Mesenchymal stem cell (in vitro differentiated cells and primary cell): Measurements from ENCODE around the gene ACADVL.

Experiments
- DNase-seq: peaks from one replicate; pipeline ENCODE4 v3.0.0-alpha.2; 2013
- H2AFZ ChIP-seq: one replicate; pipeline ENCODE4 v1.6.1; 2013; ENCODE audit warnings: low read depth, mild to moderate bottlenecking, control low read depth, inconsistent platforms, low read length, moderate library complexity
- H2AK5ac ChIP-seq: 2 replicates; pipeline ENCODE4 v1.6.1; 2013; ENCODE audit warnings: low read length, moderate library complexity, mild to moderate bottlenecking, inconsistent platforms; ENCODE audit not compliant: severe bottlenecking
- H2BK120ac ChIP-seq: one replicate; pipeline ENCODE4 v1.6.1; 2013; ENCODE audit warnings: low read depth, mild to moderate bottlenecking, inconsistent platforms, low read length, moderate library complexity
- H2BK12ac ChIP-seq, 2 experiments: one replicate each; pipeline ENCODE4 v1.6.1; 2013; ENCODE audit warnings: inconsistent platforms in 2 of 2, low read length in 2 of 2, mild to moderate bottlenecking in 2 of 2, moderate library complexity in 2 of 2, control low read depth in 1 of 2
- H2BK15ac ChIP-seq: one replicate; pipeline ENCODE4 v1.6.1; 2013; ENCODE audit warnings: mild to moderate bottlenecking, low read depth, inconsistent platforms; ENCODE audit not compliant: poor library complexity, severe bottlenecking
- H2BK5ac ChIP-seq: 2 replicates; pipeline ENCODE4 v1.6.1; 2013; ENCODE audit warnings: low read depth, mild to moderate bottlenecking, low read length, control low read depth, inconsistent platforms; ENCODE audit not compliant: poor library complexity, severe bottlenecking
- H3K14ac ChIP-seq, 2 experiments: one replicate each; pipeline ENCODE4 v1.6.1; 2013; ENCODE audit warnings: inconsistent platforms in 2 of 2, low read length in 2 of 2, control low read depth in 1 of 2, mild to moderate bottlenecking in 1 of 2, moderate library complexity in 1 of 2
- H3K18ac ChIP-seq, 2 experiments: one replicate each; pipeline ENCODE4 v1.6.1; 2013; ENCODE audit warnings: inconsistent platforms in 2 of 2, low read length in 2 of 2, control low read depth in 1 of 2, low read depth in 1 of 2, mild to moderate bottlenecking in 1 of 2
- H3K23ac ChIP-seq, 2 experiments: one replicate each; pipeline ENCODE4 v1.6.1; 2013; ENCODE audit warnings: inconsistent platforms in 2 of 2, low read length in 2 of 2, mild to moderate bottlenecking in 2 of 2, moderate library complexity in 2 of 2, control low read depth in 1 of 2
- H3K27ac ChIP-seq: 2 replicates; pipeline ENCODE4 v1.5.1; 2013; ENCODE audit warnings: mild to moderate bottlenecking, moderate library complexity, low read length, control low read depth, inconsistent platforms; ENCODE audit not compliant: poor library complexity, severe bottlenecking
- H3K27me3 ChIP-seq, 2 experiments: 2 replicates each; pipeline versions ENCODE4 v1.6.1 to v1.7.0; 2013; ENCODE audit warnings: low read length in 2 of 2, mild to moderate bottlenecking in 2 of 2, moderate library complexity in 2 of 2, control low read depth in 1 of 2, inconsistent platforms in 1 of 2; ENCODE audit not compliant: control insufficient read depth in 1 of 2, insufficient read depth in 1 of 2
- H3K36me3 ChIP-seq, 2 experiments: 2 replicates each; pipeline versions ENCODE4 v1.6.1 to v1.7.0; 2013; ENCODE audit warnings: low read length in 2 of 2, control low read depth in 1 of 2, inconsistent platforms in 1 of 2, low read depth in 1 of 2, mild to moderate bottlenecking in 1 of 2; ENCODE audit not compliant: insufficient read depth in 2 of 2, control insufficient read depth in 1 of 2
- H3K4ac ChIP-seq, 2 experiments: one replicate each; pipeline ENCODE4 v1.6.1; 2013; ENCODE audit warnings: inconsistent platforms in 2 of 2, low read length in 2 of 2, mild to moderate bottlenecking in 2 of 2, moderate library complexity in 2 of 2, control low read depth in 1 of 2, low read depth in 1 of 2
- H3K4me1 ChIP-seq: 2 replicates; pipeline ENCODE4 v1.6.1; 2013; ENCODE audit warnings: low read depth, low read length, control low read depth; ENCODE audit not compliant: control insufficient read depth, insufficient read depth
- H3K4me2 ChIP-seq: 2 replicates; pipeline ENCODE4 v1.6.1; 2013; ENCODE audit warnings: low read length, mild to moderate bottlenecking, inconsistent platforms; ENCODE audit not compliant: poor library complexity, severe bottlenecking
- H3K4me3 ChIP-seq, 2 experiments: 2 replicates each; pipeline versions ENCODE4 v1.5.1 to v1.7.0; 2013; ENCODE audit warnings: low read length in 2 of 2, mild to moderate bottlenecking in 2 of 2, control low read depth in 1 of 2, low read depth in 1 of 2; ENCODE audit not compliant: insufficient read depth in 1 of 2
- H3K79me1 ChIP-seq: replicated peaks from 2 replicates; pipeline ENCODE4 v1.6.1; 2013; ENCODE audit warnings: mild to moderate bottlenecking, control low read depth, low read length, inconsistent platforms; ENCODE audit not compliant: poor library complexity, severe bottlenecking
- H3K9ac ChIP-seq: 2 replicates; pipeline ENCODE4 v1.7.0; 2013; ENCODE audit warnings: mild to moderate bottlenecking, low read length, moderate library complexity
- H3K9me3 ChIP-seq: 2 replicates; pipeline ENCODE4 v1.7.0; 2013; ENCODE audit warnings: mild to moderate bottlenecking, low read length; ENCODE audit not compliant: control insufficient read depth
- H4K8ac ChIP-seq: one replicate; pipeline ENCODE4 v1.6.1; 2013; ENCODE audit warnings: inconsistent platforms, mild to moderate bottlenecking, low read length, moderate library complexity
- H4K91ac ChIP-seq: one replicate; pipeline ENCODE4 v1.6.1; 2013; ENCODE audit warnings: mild to moderate bottlenecking, low read length, inconsistent platforms
- WGBS: methylation state at CpG from one replicate; pipeline ENCODE4 v1.1.7; 2013; ENCODE audit warnings: mixed read lengths; 5-methylcytosine and 5-hydroxymethylcytosine counted together

Gene ACADVL

GRCh38 chr17:7237266-7237760 is 17.6 kb downstream of the ACADVL start:
- Histone ChIP-seq H2BK12ac (peak overlapping the region in 1 of 2 experiments; percentile 15), H3K9ac (peak overlapping the region; percentile 82), H2AFZ (no peak overlapping the region), H2AK5ac (peak overlapping the region; percentile 66), H3K18ac (peak overlapping the region; percentile 16 to 46), H2BK120ac (no peak overlapping the region), H3K9me3 (no peaks in the 10 kb centered on the region), H3K4ac (peak overlapping the region in 1 of 2 experiments; percentile 76), H2BK15ac (no peak overlapping the region), H3K23ac (no peak overlapping the region), H4K91ac (no peak overlapping the region), H3K4me1 (peaks cover 35% of the 10 kb centered on the region), H3K79me1 (peaks cover 6% of the 10 kb centered on the region), H3K36me3 (peaks cover 34 to 44% of the 10 kb centered on the region in 2 experiments), H3K27me3 (no peaks in the 10 kb centered on the region), H3K4me3 (peak overlapping the region; percentile 79 to 96), H4K8ac (no peak overlapping the region), H3K14ac (peak overlapping the region in 1 of 2 experiments; percentile 91), H2BK5ac (no peak overlapping the region), H3K4me2 (peak overlapping the region; percentile 56), H3K27ac (peak overlapping the region; percentile 77)
- no peak for DNase-seq
- 50% methylated on average over 5 of the region's 6 CpGs for WGBS

DNA sequence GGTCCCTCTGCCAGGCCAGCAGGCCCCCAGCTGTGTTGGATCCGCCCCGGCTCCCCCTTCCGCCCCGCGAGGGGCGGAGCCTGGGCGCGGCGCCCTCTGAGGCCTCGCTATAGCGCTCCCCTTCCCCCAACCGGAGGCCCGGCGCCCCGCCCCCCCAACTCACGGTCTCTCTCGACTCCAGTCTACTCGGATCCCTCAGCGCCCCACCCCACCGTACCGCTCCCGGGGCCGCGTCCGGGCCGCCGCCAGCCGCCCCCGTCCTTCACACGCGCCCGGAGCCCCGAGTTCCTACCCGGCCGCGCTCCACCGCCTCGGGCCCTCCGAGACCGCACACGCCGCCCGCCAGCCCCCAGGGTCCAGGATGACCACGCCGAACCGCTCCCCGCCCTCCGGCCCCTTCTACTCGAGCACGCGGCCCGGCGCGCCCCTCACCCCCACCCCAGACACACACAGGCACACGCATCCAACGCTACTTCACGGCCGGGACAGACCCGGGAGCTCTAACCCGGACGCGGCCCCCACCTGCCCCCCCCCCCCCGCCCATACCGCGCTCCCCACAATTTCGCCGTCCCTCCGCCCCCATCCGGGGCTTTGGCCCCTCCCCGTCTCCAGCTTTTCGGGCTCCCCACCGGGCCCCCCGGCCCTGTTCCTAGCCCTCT is 18.2 kb downstream of the ACADVL start:
- Histone ChIP-seq H3K9me3 (no peaks in the 10 kb centered on the region), H2AK5ac (no peak overlapping the region), H4K8ac (peak overlapping the region; percentile 85), H3K27me3 (no peaks in the 10 kb centered on the region), H3K9ac (peak overlapping the region; percentile 99), H2BK12ac (no peak overlapping the region), H4K91ac (peak overlapping the region; percentile 94), H3K23ac (peak overlapping the region in 1 of 2 experiments; percentile 53), H3K36me3 (peaks cover 34 to 44% of the 10 kb centered on the region in 2 experiments), H2BK120ac (peak overlapping the region; percentile 99), H3K18ac (peak overlapping the region; percentile 81 to 99), H2BK5ac (peak overlapping the region; percentile 91), H3K4me1 (peaks cover 35% of the 10 kb centered on the region), H3K14ac (peak overlapping the region in 1 of 2 experiments; percentile 81), H3K27ac (peak overlapping the region; percentile 88), H3K4me3 (peak overlapping the region; percentile 95 to 96), H3K4me2 (peak overlapping the region; percentile 56), H3K79me1 (peaks cover 6% of the 10 kb centered on the region), H2BK15ac (peak overlapping the region; percentile 33), H2AFZ (no peak overlapping the region), H3K4ac (peak overlapping the region; percentile 85 to 99)
- WGBS = under 1% methylated on average over 53 of the region's 73 CpGs
- peak; percentile 70 for DNase-seq

DNA sequence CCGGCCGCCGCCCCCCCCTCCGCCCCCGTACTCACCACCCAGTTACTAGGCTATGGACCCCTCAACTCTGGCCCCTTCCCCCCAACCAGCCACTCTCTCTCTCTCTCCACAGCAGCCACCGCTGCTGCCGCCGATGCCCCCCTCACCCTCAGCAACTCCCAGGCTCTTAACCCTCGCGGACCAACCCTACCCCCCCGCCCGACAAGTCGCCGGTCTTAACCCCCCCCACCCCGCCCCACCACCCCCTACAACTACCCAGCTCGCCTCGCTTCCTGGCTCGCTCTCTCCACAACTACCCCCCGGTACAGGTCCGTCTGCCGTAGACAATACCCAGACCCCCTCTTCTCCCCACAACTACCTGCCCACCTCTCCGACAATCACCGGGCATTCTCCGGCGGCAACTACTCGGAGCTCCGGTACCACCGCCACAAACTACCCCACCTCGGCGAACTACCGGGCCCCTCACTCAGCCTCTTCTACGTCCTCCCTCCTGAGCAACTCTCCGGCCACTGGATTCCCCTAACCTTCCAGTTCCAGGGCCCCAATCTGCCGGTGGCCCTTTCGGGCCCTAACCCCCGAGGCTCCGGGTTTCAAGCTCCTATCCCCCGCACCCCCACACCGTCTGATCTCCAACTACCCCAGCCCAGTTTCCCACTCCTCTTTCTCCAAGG is 18.8 kb downstream of the ACADVL start:
- no peak overlapping the region for H2AFZ ChIP-seq
- H4K91ac ChIP-seq = peak overlapping the region; percentile 92
- H3K4me1 ChIP-seq = peaks cover 36% of the 10 kb centered on the region
- H3K9me3 ChIP-seq = no peaks in the 10 kb centered on the region
- peak overlapping the region; percentile 49 for H2AK5ac ChIP-seq
- H2BK120ac ChIP-seq = peak overlapping the region; percentile 99
- H3K9ac ChIP-seq = peak overlapping the region; percentile 99
- H3K4ac ChIP-seq = peak overlapping the region; percentile 90 to 97
- H3K23ac ChIP-seq = peak overlapping the region; percentile 57 to 97
- peak overlapping the region; percentile 88 for H3K27ac ChIP-seq
- peak overlapping the region; percentile 15 to 69 for H2BK12ac ChIP-seq
- peak overlapping the region; percentile 94 to 97 for H3K14ac ChIP-seq
- under 1% methylated on average over 31 of the region's 39 CpGs for WGBS
- H4K8ac ChIP-seq = peak overlapping the region; percentile 86
- peak overlapping the region; percentile 95 to 96 for H3K4me3 ChIP-seq
- peak overlapping the region; percentile 88 to 94 for H3K18ac ChIP-seq
- DNase-seq = no peak
- H3K27me3 ChIP-seq = no peaks in the 10 kb centered on the region
- H2BK15ac ChIP-seq = no peak overlapping the region
- peaks cover 8% of the 10 kb centered on the region for H3K79me1 ChIP-seq
- peak overlapping the region; percentile 94 for H2BK5ac ChIP-seq
- peaks cover 34 to 44% of the 10 kb centered on the region in 2 experiments for H3K36me3 ChIP-seq
- H3K4me2 ChIP-seq = peak overlapping the region; percentile 35
